GM19025 (cell line): ENCODE measurements around the gene COBLL1.
"Not testable (repeated sequence)": the region's sequence is repeated elsewhere in the genome, so short reads cannot be mapped to it uniquely, and the experiment has no call there.

Experiments used
- ATAC-seq: cut with Tn5 transposase; IDR thresholded peaks from one replicate; pipeline ENCODE4 v1.9.1; 2021; ENCODE audit warnings: mild to moderate bottlenecking, low read depth, moderate library complexity; ENCODE audit not compliant: unreplicated experiment

Gene COBLL1

GRCh38 chr2:164860694-164861042, 19.0 kb upstream of the COBLL1 start:
- ATAC-seq = no peak

GRCh38 chr2:164859906-164860693, 18.5 kb upstream of the COBLL1 start:
- ATAC-seq = not testable (repeated sequence)

- no peak for ATAC-seq
Measured at GRCh38 chr2:164859251-164859818, 17.7 kb upstream of the COBLL1 start.

GRCh38 chr2:164852086-164852485, 10.5 kb upstream of the COBLL1 start:
- no peak for ATAC-seq

- ATAC-seq = no peak
Measured at GRCh38 chr2:164850235-164850634, 8.6 kb upstream of the COBLL1 start.

GRCh38 chr2:164849506-164849905, 7.9 kb upstream of the COBLL1 start:
- ATAC-seq = no peak

- no peak for ATAC-seq
Measured at GRCh38 chr2:164847981-164848741, 6.5 kb upstream of the COBLL1 start.

- ATAC-seq = no peak
Measured at GRCh38 chr2:164847291-164847690, 5.7 kb upstream of the COBLL1 start.

GRCh38 chr2:164846276-164846675, 4.7 kb upstream of the COBLL1 start:
- no peak for ATAC-seq

- ATAC-seq = no peak
Measured at GRCh38 chr2:164843346-164843911, 1.8 kb upstream of the COBLL1 start.

- ATAC-seq = no peak
Measured at GRCh38 chr2:164842624-164842966, 972 bp upstream of the COBLL1 start.

- peak; percentile 50 for ATAC-seq
Measured at GRCh38 chr2:164840930-164841718, 499 bp downstream of the COBLL1 start.

GRCh38 chr2:164840458-164840929, 1.1 kb downstream of the COBLL1 start:
- ATAC-seq = no peak

- no peak for ATAC-seq
Measured at GRCh38 chr2:164839914-164840457, 1.6 kb downstream of the COBLL1 start.

- no peak for ATAC-seq
Measured at GRCh38 chr2:164837807-164838206, 3.8 kb downstream of the COBLL1 start.

GRCh38 chr2:164836907-164837306, 4.7 kb downstream of the COBLL1 start:
- no peak for ATAC-seq

- no peak for ATAC-seq
Measured at GRCh38 chr2:164835302-164835701, 6.3 kb downstream of the COBLL1 start.

- ATAC-seq = no peak
Measured at GRCh38 chr2:164831887-164832286, 9.7 kb downstream of the COBLL1 start.

- no peak for ATAC-seq
Measured at GRCh38 chr2:164831180-164831579, 10.4 kb downstream of the COBLL1 start.
